GM18867 (cell line): ENCODE measurements around the gene CDH24.
A peak's percentile ranks its signal among the peaks of the same experiment; 100 is the strongest.

ENCODE experiments used
- ATAC-seq: cut with Tn5 transposase; IDR thresholded peaks from one replicate; pipeline ENCODE4 v1.9.1; 2021; ENCODE audit warnings: mild to moderate bottlenecking, moderate library complexity; ENCODE audit not compliant: unreplicated experiment

CDH24 gene

DNA sequence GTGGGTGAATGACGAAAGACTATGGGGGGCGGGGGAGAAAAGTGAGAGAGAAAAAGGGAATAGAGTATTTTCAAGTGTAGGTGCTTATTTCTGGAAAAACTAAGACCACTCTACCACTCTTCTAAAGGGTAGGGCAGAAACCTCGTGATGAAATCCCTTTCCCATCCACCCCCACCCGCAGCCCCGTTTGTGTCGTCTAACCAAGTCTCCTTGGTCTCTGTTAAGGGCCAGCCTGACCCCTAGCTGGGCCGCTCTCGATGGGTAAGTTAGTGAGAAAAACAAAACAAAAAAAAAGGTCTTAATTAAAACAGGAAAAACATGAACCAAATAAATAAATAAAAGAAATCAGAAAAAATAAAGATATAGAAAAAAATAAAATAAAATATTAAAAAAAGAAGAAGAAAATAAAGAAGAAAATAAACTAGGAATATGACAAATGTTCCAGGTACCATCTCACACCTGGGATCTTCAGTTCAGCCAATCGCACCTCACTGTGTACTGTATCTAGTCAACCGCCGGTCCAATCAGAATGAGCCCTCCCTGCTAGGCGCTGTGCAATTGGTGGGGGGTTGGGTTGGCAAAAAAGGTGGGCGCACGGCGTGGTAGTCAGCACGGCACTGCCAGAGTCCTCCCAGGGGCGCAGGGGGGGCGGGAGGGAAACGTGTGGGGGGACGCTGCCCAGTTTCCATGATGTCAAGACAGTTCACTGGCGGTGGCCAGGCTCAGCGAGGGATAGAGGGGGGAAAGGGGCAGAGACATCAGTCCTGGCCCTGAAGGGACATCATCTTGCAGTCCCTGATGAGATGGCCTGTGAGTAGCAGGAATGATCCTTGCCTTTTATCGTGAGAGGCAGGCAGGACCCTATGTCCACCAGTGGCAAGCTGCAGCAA, 9.8 kb upstream of the CDH24 start:
- no peak for ATAC-seq

DNA sequence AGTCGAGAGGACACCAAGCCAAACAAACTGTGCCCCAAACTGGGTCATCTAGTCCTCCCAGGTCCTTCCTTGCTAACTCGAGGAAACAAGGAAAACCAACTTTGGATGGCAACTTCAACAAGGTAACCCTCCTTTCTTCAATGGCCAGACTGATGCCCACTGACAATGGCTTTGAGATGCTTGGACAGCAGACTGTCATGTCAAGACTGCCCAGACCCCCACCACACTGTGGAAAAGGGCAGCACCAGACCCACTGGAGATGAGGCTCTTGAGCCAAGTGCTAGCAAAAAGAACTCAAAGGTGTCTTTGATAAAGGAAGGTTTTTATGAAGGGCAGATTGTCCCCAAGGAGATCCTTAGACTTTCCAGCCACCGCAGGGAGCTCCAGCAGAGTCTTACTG, 9.0 kb upstream of the CDH24 start:
- no peak for ATAC-seq

- no peak for ATAC-seq
Observed at GRCh38 chr14:23063601-23064000, 6.3 kb upstream of the CDH24 start.

DNA sequence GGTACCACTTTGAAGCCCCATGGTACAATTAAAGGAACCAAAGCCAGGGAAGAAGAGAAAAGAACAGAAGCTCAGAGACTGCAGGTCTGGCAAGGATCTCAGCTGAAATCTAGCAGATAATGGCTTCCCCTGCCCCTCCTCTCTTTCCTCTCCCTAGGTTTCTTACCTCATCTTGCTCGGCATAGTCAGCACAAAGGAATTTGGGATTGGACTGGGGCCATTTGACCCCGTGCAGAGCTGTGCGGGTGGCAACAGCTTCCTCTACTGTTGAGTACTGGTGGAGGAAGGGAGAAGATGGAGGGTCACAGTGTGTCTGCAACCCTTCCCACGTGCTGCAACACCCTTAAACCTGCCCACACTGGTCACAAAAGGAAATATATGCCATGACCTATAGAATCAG, 4.7 kb upstream of the CDH24 start:
- no peak for ATAC-seq

- no peak for ATAC-seq
Observed at GRCh38 chr14:23060536-23061260, 3.4 kb upstream of the CDH24 start.

- ATAC-seq, result no peak
Observed at GRCh38 chr14:23058654-23059504, 1.6 kb upstream of the CDH24 start.

DNA sequence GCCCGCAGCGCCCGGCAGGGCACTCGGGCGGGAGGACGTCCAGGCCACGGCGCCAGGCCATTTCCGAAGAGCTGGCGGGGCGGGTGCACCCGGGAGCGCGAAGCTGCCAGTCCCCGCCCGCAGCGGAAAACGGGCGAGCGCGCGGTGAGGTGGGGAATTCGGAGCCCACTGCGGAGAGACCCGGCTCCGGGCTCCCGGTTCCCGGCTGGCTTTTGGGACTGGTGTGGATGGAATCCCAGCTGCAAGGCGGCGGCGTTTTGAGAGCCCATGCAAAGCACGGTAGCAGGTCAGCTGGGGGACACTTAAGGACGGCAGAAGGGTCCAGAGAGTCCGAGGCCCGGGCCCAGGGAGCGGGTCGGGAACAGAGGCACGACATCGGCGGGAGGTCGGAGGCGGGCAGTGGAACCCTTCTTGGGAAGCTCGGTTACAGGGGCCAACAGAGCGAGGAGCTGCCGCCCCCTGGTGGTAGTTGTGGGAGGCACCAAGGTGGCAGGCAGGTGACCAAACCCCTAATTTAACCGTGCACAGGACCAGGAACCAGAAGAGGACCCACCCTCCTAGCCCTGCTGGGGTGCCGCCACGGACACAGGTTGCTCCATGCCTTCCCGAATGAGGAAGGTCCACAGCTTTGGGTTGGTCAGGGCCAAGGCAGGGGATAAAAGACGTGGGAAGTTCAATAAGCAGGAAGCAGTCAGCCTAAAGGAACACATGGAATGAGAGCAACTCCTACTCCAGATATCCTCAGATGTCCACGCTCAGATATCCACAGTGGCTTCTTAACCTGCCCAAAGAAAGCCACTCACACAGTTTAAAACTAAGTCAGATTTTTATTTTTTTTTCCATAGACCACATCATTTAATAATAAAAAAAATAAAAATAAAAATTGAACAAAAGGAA, 685 bp upstream of the CDH24 start:
- ATAC-seq, result peak; percentile 63

- ATAC-seq, result peak; percentile 60
Observed at GRCh38 chr14:23056145-23056955, 970 bp downstream of the CDH24 start.

DNA sequence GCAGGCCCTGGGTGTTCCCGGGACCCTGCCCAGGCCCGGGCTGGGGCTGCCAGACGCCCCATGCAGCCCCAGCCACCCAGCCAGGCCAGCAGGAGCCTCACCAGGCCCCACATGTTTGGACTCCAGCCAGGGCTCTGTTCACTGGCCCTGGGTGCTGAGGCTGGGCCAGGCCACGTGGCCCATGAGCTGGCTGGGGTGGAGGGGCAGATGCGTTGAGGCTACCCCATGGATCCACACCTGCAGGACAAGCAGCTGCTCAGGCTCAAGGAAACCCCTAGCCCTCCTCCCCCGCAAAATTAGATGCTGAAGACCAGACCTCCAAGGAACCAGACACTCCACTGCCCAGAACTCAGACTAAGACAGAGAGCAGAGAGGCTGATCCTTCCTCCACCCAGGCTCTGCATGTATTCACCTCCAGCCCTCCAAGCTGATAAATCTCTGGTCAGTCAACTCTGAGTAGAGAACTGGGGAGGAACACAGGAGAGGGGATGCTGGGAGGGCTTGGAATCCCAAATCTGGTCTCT, 1.6 kb downstream of the CDH24 start:
- ATAC-seq, result no peak

DNA sequence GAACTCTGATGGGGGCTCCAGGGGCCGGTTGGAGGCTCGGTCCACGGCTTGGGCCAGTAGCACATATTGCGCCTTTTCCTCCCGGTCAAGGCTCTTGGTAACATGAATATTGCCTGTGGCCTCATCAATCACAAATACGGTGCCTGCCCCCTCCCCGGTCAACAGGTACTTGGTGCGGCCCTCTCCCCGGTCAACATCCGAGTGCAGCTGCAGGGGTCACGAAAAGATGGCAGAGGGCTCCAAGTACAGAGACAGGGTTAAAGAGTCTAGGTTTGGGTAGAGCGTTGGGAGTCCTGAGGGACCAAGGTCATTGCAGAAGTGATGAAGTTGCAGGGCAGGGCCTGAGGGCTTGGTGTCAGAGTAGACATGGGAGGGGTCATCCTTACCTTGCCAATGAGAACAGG, 2.2 kb downstream of the CDH24 start:
- no peak for ATAC-seq

DNA sequence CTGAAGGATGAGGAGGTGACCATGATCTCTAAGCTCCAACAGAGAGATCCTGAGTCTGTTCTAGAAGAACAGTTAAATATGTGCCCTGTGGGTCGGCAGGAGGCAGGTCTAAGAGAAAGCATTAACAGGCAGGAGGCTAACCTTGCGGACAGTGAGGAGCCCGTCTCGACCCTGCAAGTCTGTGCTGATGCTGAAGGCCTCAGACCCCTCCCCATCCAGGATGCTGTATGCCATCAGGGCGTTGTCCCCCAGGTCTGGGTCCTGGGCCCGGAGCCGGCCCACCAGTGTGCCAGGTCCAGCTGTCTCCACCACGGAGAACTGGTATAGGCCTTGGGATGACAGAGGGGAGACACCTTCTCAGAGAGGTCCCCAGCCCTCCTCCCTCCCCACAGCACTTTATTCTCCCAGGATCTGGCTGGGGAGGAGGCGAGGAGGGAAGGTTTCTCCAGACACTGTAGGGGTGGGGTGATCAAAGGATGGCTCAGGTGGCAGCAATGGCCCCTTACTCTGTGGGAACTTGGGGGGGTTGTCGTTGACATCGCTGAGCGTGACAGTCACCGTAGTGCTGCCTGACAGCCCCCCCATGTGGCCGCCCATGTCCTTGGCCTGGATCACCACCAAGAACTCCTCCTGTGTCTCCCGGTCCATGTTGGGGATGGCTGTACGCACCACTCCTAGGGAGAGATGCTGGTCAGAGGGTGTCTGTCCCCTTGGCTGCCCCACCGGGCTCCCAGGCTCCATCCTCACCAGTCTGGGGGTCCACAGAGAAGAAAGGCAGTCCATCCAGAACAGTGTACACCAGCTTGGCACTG, 3.1 kb downstream of the CDH24 start:
- no peak for ATAC-seq

DNA sequence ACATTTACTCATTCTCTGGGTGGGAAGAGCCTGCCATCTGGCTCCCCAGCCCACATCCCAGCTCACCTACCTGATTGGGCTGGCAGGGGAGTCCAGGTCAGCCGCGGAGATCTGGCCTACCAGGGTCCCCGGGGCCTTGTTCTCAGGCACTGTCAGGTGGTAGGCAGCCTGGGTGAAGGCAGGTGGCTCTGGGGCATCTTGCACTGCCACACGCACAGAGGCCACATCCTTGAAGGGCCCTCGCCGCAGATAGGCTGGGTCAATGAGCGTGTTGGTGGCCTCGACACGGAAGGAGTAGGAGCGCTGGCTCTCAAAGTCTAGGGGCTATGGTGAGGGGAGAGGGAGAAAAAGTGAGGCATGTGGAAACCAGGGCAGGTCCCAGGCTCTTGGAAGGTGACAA, 3.9 kb downstream of the CDH24 start:
- no peak for ATAC-seq

DNA sequence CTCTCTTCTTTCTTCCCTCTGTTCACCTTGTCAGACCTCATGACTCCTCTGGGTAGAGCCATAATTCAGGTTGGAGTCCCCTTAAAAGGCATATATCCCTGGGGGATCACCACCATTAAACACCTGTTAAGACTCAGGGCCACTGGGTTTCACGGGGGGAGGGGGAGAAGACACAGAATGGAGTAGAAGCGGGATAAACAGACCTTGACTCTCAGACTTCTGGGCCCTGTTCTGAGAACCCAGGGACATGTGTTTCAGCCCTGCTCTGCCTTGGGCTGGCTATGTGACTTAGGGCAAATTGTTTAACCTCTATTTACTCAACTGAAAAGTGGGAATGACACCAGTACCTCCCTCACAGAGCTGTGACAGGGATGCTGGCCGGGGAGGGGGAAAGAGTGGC, 4.6 kb downstream of the CDH24 start:
- ATAC-seq, result no peak

DNA sequence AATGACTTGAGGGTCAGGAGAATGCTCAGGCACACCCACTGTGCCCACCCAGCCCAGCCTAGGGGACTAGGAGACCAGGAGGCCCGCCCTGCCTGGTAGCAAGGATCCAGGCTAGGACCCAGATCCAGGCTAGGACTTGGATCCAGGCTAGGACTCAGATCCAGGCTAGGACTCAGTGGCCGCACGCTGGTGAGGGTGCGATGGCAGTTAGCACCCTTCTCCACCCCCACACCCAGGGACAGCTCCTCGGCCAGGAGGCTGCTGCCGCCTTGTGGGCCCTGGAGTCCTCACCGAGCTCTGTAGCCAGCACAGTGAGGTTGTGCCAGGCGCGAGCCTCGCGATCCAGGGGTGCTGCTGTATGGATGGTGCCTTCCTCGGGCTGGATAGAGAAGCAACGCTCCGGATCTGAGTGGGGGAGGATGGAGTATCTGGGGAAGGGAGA, 5.1 kb downstream of the CDH24 start:
- no peak for ATAC-seq

DNA sequence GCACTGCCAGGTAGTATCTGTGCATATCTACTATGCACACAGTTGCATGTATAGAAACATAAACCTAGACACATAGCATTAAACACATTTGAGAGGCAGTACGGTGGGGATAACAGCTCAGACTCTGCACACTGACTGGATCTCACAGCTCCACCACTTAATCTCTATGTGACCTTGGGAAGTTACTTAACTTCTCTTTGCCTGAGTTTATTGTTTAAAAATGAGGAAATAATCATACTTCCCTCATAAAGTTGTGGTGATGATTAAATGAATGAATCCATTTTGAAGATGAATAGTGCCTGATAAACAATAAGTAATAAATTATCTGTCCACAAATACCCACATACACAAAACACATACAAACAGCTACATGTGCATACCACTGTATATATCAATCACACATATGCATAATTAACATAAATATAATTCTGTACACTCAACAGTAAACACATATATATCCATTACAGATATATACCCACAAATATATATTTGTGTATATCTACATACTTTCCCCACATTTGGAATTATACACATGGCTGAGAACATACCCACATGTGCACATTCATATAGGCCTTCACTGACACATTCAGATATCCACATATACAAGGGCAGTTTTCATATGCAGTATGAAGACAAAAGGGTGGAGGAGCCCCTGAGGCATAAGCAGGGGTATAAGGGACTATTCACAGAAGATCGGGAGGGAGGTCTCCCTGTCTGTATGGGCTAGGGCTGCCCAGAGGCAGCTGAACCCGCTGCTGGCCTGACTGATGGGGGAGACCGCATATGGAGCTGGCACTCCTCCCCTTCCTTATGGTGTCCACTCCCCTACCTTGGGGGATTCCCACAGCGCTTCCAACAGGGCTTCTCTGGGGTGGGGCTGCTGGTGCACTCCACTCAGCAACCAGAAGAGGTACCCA, 5.9 kb downstream of the CDH24 start:
- no peak for ATAC-seq

DNA sequence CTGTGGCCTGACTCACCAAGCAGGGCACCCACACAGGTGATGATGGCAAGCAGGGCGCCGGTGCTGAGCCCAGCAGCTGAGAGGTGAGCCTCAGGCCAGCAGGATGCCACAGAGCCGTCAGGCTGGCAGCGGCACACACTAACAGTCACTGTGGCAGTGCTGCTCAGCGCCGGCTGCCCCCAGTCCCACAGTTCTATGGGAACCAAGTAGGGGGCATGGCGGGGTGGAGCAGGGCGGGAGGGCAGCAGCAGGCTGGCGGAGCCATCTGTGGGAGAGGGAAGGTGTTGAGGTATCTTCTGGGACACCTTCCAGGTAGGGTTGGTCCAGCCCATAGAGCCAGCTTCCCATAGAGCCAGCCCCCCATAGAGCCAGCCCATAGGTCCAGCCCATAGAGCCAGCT, 8.3 kb downstream of the CDH24 start:
- ATAC-seq, result no peak
